GM18858 (cell line): ENCODE data around the gene LRRC8D.
"Not testable (repeated sequence)": the region's sequence is repeated elsewhere in the genome, so short reads cannot be mapped to it uniquely, and the experiment has no call there.

Experiments used
- ATAC-seq: cut with Tn5 transposase; IDR thresholded peaks from one replicate; pipeline ENCODE4 v1.9.1; 2021; ENCODE audit not compliant: unreplicated experiment

The LRRC8D gene

GRCh38 chr1:89820422-89821321 is at the start of gene LRRC8D:
Gene LRRC8D, plus strand, starts transcription at chr1:89821032. Its CDS starts 112,037 bp downstream, at chr1:89933069.
- ATAC-seq: peak; percentile 67

GRCh38 chr1:89771991-89772560 is 48.8 kb upstream of the LRRC8D start:
- ATAC-seq: no peak

GRCh38 chr1:89776104-89776503 is 44.7 kb upstream of the LRRC8D start:
- not testable (repeated sequence) for ATAC-seq

GRCh38 chr1:89777271-89777670 is 43.6 kb upstream of the LRRC8D start:
- not testable (repeated sequence) for ATAC-seq

- no peak for ATAC-seq
Measured at GRCh38 chr1:89779151-89779940, 41.5 kb upstream of the LRRC8D start.

- ATAC-seq: no peak
Measured at GRCh38 chr1:89780721-89781120, 40.1 kb upstream of the LRRC8D start.

GRCh38 chr1:89781494-89782126 is 39.2 kb upstream of the LRRC8D start:
- peak; percentile 87 for ATAC-seq

GRCh38 chr1:89786628-89787214 is 34.1 kb upstream of the LRRC8D start:
- ATAC-seq: no peak

GRCh38 chr1:89790592-89790991 is 30.2 kb upstream of the LRRC8D start:
- ATAC-seq: no peak

- ATAC-seq: no peak
Measured at GRCh38 chr1:89791064-89791726, 29.6 kb upstream of the LRRC8D start.

GRCh38 chr1:89794406-89794805 is 26.4 kb upstream of the LRRC8D start:
- no peak for ATAC-seq

- ATAC-seq: not testable (repeated sequence)
Measured at GRCh38 chr1:89795571-89795970, 25.3 kb upstream of the LRRC8D start.

GRCh38 chr1:89797876-89798275 is 23.0 kb upstream of the LRRC8D start:
- not testable (repeated sequence) for ATAC-seq

GRCh38 chr1:89799495-89799894 is 21.3 kb upstream of the LRRC8D start:
- ATAC-seq: no peak

- no peak for ATAC-seq
Measured at GRCh38 chr1:89800022-89800655, 20.7 kb upstream of the LRRC8D start.

- ATAC-seq: no peak
Measured at GRCh38 chr1:89800718-89801117, 20.1 kb upstream of the LRRC8D start.

- no peak for ATAC-seq
Measured at GRCh38 chr1:89802051-89802450, 18.8 kb upstream of the LRRC8D start.

- ATAC-seq: no peak
Measured at GRCh38 chr1:89802841-89803240, 18.0 kb upstream of the LRRC8D start.

- no peak for ATAC-seq
Measured at GRCh38 chr1:89804642-89805237, 16.1 kb upstream of the LRRC8D start.
